Hypothalamus (tissue), 51 donors: ENCODE results near the gene BCL10.
"Not testable (repeated sequence)": the region's sequence is repeated elsewhere in the genome, so short reads cannot be mapped to it uniquely, and the experiment has no call there.

Source experiments
- DNase-seq, 51 donors: peaks; one replicate each; lab custom pipeline; 2025; lab: John Stamatoyannopoulos, UW

Gene BCL10

GRCh38 chr1:85268801-85269585 is 7.4 kb downstream of the BCL10 start:
- DNase-seq: no peak

- DNase-seq: no peak
These were observed 9.1 kb downstream of the BCL10 start for GRCh38 chr1:85267313-85267712.

- no peak for DNase-seq
These were observed 12.3 kb downstream of the BCL10 start for GRCh38 chr1:85264150-85264549.

- no peak for DNase-seq
These were observed 13.4 kb downstream of the BCL10 start for GRCh38 chr1:85262985-85263384.

- DNase-seq: peak in 2 of 51 donors; percentile 48 to 59
These were observed 16.5 kb downstream of the BCL10 start for GRCh38 chr1:85259912-85260274.

- DNase-seq: peak; percentile 45 to 98 (median 92)
These were observed 17.1 kb downstream of the BCL10 start, which contains the start of gene C1orf52 for GRCh38 chr1:85259118-85259911. C1orf52 (minus strand) TSS chr1:85259662; CDS start chr1:85259633, 29 bp downstream.

GRCh38 chr1:85258536-85259117 is 17.8 kb downstream of the BCL10 start:
- peak in 1 of 51 donors; percentile 26 for DNase-seq

GRCh38 chr1:85249042-85249441 is 27.4 kb downstream of the BCL10 start:
- not testable (repeated sequence) for DNase-seq

- DNase-seq: no peak
These were observed 30.5 kb downstream of the BCL10 start for GRCh38 chr1:85245891-85246290.

- DNase-seq: no peak
These were observed 31.0 kb downstream of the BCL10 start for GRCh38 chr1:85245456-85245855.

GRCh38 chr1:85244271-85245061 is 32.0 kb downstream of the BCL10 start:
- no peak for DNase-seq

- DNase-seq: no peak
These were observed 33.1 kb downstream of the BCL10 start for GRCh38 chr1:85243372-85243771.

GRCh38 chr1:85240643-85241042 is 35.8 kb downstream of the BCL10 start:
- DNase-seq: no peak

- DNase-seq: no peak
These were observed 36.2 kb downstream of the BCL10 start for GRCh38 chr1:85240174-85240601.

GRCh38 chr1:85237613-85238012 is 38.8 kb downstream of the BCL10 start:
- DNase-seq: no peak

- no peak for DNase-seq
These were observed 46.0 kb downstream of the BCL10 start for GRCh38 chr1:85230305-85230977.

GRCh38 chr1:85229574-85230097 is 46.8 kb downstream of the BCL10 start:
- no peak for DNase-seq

- no peak for DNase-seq
These were observed 47.5 kb downstream of the BCL10 start for GRCh38 chr1:85228972-85229371.

- DNase-seq: no peak
These were observed 50.6 kb downstream of the BCL10 start for GRCh38 chr1:85225624-85226380.
